AG04450 (cell line): Measurements from ENCODE around the gene OVCA2. TPM values are rescaled to one million over a fixed set of nuclear protein-coding genes. Genes with fewer than 3 reads are reported as not detected.

Experiments
- CTCF ChIA-PET: fragments of 300-600, 350-600 bp; formaldehyde crosslinking; extraction: SDS; loops from one replicate; lab custom pipeline; 2022; ENCODE audit warnings: antibody characterized with exemption, inconsistent platforms; lab: Charles Lee
- POLR2A ChIA-PET: fragments of 350-600 bp; formaldehyde crosslinking; extraction: SDS; loops from one replicate; lab custom pipeline; 2021; ENCODE audit warnings: antibody characterized with exemption, inconsistent platforms; lab: Yijun Ruan, JAX
- DNase-seq: peaks from one replicate; pipeline ENCODE4 v3.0.0-alpha.2; 2011; ENCODE audit warnings: low read depth, low spot score
- H3K27ac ChIP-seq: one replicate; pipeline ENCODE4 v1.5.1; 2012; ENCODE audit warnings: low read depth, low read length, control low read depth
- H3K27me3 ChIP-seq: one replicate; pipeline ENCODE4 v1.6.0; 2012; ENCODE audit warnings: low read length; ENCODE audit not compliant: control insufficient read depth, insufficient read depth
- H3K4me3 ChIP-seq: 2 replicates; pipeline ENCODE4 v1.5.1; 2011; ENCODE audit warnings: mild to moderate bottlenecking, low read depth, low read length, control low read depth
- H3K9me3 ChIP-seq: 2 replicates; pipeline ENCODE4 v1.5.1; 2012; ENCODE audit warnings: low read length; ENCODE audit not compliant: control insufficient read depth, insufficient read depth
- CTCF ChIP-seq: IDR thresholded peaks from 2 replicates; pipeline ENCODE4 v1.5.1; 2011; ENCODE audit warnings: low read depth, low read length, control low read depth, inconsistent platforms
- polyA plus RNA-seq: library from polyadenylated mRNA; depleted of rRNA; stranded (reverse); fragments of >200 nt; gene quantifications from 2 replicates; pipeline ENCODE4 v1.2.3, GENCODE V29; 2011

The OVCA2 gene
- polyA plus RNA-seq, 1 experiment = 38.0 TPM

- ChIA-PET CTCF (interaction anchor here (1.7 kb wide), 1 partner anchor 110 kb away, joined by 5 read pairs; no protein-coding TSS in a partner anchor), POLR2A (no interaction called here)
- no peak for TF ChIP-seq CTCF
- Histone ChIP-seq H3K9me3 (no peaks in the 10 kb centered on the region; the same call in 1 of the 2 replicates), H3K27me3 (peaks cover 75% of the 10 kb centered on the region), H3K4me3 (no peak overlapping the region), H3K27ac (no peak overlapping the region)
- no peak for DNase-seq
Observed at GRCh38 chr17:2018716-2019510, 22.9 kb upstream of the OVCA2 start.

DNA sequence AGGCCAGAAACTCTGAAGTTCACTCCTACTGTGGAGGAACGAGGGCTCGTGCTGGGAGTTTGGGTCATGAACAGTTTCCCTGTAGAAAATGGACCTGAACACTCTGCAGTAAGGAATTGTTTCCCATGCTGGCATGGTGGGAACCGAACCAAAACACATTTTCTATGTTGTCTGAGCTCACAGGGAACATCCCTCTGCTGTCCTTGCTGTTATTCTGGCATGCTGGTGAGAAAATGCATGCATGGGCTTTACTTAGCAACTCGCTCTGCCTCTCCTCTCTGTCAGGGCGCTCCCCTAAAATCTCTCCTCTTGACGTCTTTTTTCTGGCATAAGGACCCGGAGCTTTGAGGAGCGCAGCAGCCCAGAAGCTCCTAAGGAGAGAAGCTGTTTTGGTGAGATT, 22.1 kb upstream of the OVCA2 start:
- CTCF ChIA-PET = interaction anchor here (1.7 kb wide), 1 partner anchor 111 kb away, joined by 5 read pairs; no protein-coding TSS in a partner anchor
- Histone ChIP-seq H3K9me3 (no peaks in the 10 kb centered on the region; the same call in 1 of the 2 replicates), H3K27ac (no peak overlapping the region), H3K4me3 (no peak overlapping the region), H3K27me3 (peaks cover 76% of the 10 kb centered on the region)
- no peak for TF ChIP-seq CTCF
- no peak for DNase-seq
- POLR2A ChIA-PET = no interaction called here

- CTCF ChIA-PET = no interaction called here
- H3K4me3 ChIP-seq = no peak overlapping the region
Observed at GRCh38 chr17:2020721-2021120, 21.1 kb upstream of the OVCA2 start.

DNA sequence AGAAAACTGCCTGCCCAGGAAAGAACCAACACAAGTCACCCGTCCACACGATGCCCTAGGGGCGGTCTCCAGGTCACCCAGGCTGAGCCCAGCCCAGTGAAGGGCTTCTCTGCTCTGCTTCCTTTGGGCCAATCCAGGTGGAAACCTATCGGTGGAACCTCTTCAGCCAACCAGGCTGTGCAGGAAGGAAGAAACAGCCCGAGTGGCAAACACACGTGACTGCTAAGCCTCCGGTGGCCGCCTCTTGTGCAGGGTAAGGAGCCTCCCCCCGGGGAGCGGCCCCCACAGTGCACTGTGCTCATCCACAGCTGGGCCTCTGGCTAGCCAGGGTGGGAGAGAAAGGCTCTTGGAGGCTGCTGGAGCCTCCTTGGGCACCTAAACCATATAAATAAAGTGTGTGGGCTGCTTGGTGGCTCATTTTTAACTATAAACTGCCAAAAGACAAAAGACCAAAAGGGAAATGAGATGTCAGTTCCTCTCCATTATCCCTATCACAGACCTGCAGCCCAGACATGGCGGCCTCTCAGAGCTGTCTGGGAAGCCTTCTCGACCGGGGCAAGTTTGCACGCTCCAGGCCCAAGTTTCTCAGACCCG, 19.1 kb upstream of the OVCA2 start:
- POLR2A ChIA-PET = no interaction called here
- H3K4me3 ChIP-seq = no peak overlapping the region
- H3K9me3 ChIP-seq = no peaks in the 10 kb centered on the region; the same call in 1 of the 2 replicates
- H3K27me3 ChIP-seq = peaks cover 68% of the 10 kb centered on the region
- H3K27ac ChIP-seq = no peak overlapping the region
- TF ChIP-seq CTCF = no peak
- no peak for DNase-seq
- CTCF ChIA-PET = no interaction called here

More at GRCh38 chr17:2020721-2021120, 21.1 kb upstream of the OVCA2 start:
- Histone ChIP-seq H3K27ac (no peak overlapping the region), H3K9me3 (no peaks in the 10 kb centered on the region; the same call in 1 of the 2 replicates), H3K27me3 (peaks cover 75% of the 10 kb centered on the region)
- no peak for TF ChIP-seq CTCF
- POLR2A ChIA-PET = no interaction called here
- DNase-seq = no peak

DNA sequence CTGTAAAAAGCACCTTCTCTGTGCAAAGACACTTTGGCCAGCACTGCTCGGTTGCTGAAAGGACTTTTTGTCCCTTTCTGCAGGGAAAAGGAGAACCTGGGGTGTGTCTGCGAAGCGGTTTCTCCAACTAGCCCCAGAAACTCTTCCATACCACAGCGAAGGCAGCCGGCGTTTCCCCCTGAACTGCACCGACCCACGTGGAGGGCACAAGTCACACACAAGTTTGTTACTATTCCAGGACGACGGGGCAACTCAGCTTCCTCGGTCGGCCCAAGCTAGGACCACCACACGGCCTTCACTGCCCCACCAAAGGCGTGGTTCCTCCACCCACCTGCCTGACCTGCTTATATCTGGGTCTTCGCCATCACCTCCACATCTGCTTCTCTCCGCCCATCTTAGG, 18.6 kb upstream of the OVCA2 start:
- DNase-seq = no peak
- Histone ChIP-seq H3K4me3 (no peak overlapping the region), H3K27ac (no peak overlapping the region), H3K27me3 (peaks cover 67% of the 10 kb centered on the region), H3K9me3 (no peaks in the 10 kb centered on the region; the same call in 1 of the 2 replicates)
- ChIA-PET POLR2A (no interaction called here), CTCF (interaction anchor here (1.0 kb wide), 1 partner anchor 114 kb away, joined by 3 read pairs; no protein-coding TSS in a partner anchor)
- no peak for TF ChIP-seq CTCF
